ENCODE data around the gene B2M.
A peak's percentile ranks its signal among the peaks of the same experiment; 100 is the strongest.
"Not testable (repeated sequence)": the region's sequence is repeated elsewhere in the genome, so short reads cannot be mapped to it uniquely, and the experiment has no call there.

The B2M gene

DNA sequence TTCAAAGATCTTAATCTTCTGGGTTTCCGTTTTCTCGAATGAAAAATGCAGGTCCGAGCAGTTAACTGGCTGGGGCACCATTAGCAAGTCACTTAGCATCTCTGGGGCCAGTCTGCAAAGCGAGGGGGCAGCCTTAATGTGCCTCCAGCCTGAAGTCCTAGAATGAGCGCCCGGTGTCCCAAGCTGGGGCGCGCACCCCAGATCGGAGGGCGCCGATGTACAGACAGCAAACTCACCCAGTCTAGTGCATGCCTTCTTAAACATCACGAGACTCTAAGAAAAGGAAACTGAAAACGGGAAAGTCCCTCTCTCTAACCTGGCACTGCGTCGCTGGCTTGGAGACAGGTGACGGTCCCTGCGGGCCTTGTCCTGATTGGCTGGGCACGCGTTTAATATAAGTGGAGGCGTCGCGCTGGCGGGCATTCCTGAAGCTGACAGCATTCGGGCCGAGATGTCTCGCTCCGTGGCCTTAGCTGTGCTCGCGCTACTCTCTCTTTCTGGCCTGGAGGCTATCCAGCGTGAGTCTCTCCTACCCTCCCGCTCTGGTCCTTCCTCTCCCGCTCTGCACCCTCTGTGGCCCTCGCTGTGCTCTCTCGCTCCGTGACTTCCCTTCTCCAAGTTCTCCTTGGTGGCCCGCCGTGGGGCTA lies at the start of gene B2M, which contains the start of gene PATL2:
TSS of gene B2M (plus strand) at position 422 of the 647 bp plus-strand sequence. CDS start at position 452, 30 bp downstream.
TSS of gene PATL2 (minus strand) at position 228 of the 647 bp plus-strand sequence. CDS start 34,833 bp downstream, outside the sequence.
- DNase-seq = peak; percentile 98

DNA sequence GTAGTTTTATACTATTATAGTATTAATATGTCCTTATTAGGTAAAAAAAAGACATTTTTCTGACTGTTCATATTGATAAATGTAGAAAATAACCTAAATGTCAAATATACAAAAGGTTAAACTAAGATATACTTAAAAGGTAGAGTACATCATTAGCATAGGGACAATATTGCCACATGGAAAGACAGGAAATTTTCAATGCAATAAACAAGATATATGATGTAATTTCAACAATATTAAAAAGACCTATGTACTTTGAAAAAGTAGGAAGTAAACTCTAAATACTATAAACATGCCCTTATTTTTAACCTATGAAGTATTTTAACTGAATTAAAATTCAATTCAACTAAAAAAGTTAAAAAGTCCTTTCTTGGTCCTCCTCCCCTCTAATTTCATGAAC lies 49.7 kb upstream of the B2M start:
- DNase-seq = no peak

DNA sequence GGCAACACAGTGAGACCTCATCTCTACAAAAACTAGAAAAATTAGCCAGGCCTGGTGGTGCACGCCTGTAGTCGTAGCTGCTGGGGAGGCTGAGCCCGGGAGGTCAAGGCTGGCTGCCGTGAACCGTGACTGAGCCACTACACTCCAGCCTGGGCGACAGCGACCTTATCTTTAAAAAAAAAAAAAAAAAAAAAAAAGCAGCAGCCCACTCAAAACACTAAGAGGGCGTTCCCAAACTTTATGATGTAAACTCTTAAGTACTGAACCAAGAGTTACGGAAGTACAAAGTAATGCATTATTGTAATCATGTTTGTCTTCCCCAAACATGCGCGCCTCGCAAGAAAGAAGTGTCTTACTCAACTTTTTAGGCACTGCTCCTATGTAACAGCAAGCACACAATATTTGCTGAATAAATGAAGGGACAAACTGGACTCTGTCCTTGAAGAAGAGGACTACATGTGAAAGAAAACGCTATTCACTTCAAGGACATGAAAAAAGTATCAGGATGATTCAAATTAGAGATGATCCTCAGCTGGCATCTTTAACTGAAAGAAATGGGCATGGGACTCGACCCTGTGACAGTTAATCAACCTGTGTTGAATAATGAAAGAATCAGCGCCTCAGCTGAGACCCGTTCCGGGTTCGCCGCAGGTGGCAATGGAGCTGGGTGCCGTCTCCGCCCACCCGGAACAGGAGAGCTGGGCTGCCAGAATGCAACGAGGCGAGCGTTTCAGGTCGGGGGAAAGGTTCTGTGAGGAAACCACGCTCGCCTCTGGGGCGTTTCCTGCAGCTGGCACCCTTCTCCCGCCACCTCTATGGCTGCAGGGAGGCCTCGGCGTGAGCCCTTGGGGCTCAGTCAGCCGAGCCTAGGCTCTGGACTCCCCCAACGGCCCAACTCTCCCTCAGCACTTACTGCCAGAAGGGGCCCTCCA lies 48.6 kb upstream of the B2M start:
- peak; percentile 90 for DNase-seq

DNA sequence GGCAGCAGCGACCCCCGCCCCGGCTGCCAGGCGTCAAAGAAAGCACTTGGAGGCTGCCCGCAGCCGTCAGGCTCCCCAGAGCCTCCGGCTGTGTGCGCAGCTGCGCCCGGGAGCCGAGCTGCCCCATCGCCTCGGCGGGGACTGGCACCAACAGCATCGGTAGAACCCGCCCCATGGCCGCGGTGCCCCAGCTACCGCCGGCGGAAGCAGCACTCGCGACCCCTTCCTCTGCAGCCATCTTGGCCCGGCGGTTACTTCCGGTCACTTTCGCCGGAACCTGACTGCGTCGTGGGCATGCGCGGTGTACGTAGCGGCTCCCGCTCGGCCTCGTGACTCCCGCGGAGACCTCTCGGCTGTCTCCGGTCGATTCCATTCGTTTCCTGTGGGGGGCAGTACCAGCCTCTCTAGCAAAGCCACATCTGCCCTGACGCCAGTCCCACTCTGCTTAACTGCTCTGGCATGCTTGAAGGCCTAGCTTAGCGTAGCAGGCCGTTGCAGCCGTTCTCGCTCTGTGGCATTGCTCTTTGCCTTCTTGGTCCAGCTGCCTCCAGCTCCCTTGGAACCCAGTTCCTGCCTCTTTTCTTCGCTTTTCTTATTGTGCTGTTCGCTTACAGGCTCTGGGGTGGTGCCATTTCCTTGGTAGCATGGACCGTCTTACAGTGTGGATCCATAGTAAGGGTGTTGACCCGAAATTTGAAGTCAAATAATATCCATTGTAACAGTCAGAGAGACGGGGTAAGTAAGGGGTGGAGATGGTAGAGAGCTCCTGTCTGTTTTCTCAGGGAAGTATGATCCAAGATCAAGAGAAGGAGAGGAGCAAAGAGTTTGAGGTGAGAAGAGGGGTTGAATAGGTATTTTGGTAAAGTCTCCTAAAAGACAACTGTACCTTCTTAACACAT lies 47.7 kb upstream of the B2M start, which contains the start of gene SPG11:
TSS of gene SPG11 (minus strand) at position 253 of the 899 bp plus-strand sequence. CDS start at position 238, 15 bp downstream.
- DNase-seq = peak; percentile 99

DNA sequence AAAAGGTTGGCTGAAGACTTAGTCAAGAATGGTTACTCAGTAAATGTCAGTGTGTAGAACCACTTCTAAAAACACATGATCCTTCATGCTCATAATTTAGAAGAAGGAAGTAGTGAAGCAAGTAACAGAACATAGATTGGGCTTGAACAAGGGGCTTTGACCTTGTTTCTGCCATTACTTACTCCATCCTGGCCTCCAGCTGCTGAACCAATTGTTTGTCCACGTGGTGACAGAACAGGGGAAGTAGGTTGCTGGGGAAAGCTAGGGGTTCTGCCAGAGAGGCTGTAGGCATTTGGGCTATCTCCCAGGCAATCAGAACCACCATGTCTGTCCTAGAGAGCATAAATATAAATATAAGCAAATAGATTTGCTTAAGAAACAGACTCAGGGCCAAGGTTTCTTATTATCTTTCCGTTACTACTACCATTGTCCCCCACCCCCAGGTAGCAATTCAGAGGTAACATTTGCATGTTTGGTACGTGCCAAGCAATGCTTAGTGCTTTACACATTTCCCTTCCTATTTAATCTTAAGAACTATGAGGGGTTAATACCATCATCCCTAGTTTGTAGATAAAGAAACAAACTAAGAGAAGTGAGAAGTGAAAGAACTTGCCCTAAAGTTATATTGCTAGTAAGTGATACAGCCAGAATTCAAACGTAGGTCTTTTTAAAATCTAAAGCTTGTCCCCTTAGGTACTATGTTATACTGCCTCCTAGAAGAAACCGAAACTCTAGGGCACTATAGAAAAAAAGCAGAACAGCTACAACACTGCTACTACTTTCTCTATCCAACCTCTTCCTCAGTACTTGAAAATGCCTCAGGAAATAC lies 44.9 kb upstream of the B2M start:
- peak; percentile 58 for DNase-seq

DNA sequence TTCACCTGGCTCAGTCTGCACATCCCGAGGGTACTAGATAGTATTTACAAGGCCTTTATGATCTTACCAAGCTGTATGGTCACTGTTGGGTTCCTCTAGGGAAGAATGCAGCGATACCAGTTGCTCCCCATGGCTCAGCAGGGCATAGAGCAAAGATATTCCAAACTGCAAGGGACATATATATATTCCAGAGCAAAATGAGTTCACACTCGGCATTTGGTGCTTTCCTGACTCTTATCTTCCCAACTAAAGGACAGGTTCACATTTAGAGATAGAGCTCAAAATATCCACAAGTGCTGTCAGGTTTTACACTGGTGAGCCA lies 44.3 kb upstream of the B2M start:
- no peak for DNase-seq

DNA sequence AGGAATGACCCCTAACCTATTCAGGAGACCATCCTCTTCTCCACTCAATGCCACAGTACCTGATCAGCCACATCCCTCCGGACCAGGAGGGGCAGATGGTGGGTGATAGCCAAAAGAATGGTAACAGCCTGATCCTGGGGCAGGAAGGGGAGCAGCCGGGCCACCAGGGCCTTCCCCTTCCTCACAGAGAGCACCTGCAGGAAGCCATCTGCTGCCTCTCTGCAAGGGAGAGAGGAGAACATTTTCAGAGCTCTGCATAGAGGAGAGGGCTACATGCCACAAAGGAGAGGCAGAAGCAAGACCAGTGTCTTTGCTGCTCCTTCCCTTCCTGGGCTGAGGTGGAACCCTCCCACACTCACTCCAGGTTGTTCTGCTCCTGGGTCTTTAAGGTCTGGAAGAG lies 42.4 kb upstream of the B2M start:
- DNase-seq = no peak

DNA sequence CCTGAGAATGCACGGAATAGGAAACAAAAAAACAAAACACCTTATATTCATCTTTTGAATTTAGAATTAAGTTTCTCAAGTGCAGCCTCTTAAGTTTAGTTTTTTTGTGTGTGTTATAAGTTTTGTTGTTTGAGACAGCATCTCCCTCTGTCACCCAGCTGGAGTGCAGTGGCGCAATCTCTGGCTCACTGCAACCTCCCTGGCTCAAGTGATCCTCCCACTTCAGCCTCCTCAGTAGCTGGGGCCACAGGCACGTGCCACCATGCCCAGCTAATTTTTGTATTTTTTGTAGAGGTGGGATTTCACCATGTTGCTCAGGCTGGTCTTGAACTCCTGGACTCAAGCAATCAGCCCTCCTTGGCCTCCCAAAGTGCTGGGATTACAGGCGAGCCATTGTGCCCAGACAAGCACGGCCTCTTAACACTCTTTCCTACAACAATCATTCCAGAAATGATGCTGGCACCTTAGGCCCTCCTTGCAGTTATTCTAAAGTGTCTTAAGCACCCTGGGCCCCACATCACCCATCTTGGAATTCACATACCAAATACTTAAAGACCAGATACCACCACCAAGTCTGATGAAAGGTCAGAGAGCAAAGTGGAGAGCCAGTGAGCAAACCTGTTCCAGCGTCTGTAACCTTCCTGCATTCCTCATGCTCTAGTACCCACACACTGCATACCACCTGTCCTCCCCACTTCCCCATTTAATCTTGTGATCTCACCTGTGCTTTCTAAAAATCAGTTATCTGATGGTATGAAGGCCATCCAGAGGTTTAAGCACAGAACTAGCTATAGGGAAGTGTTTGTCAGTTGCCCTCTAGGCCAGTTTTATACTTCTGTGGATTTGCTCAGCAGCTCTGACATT lies 41.0 kb upstream of the B2M start:
- no peak for DNase-seq

DNA sequence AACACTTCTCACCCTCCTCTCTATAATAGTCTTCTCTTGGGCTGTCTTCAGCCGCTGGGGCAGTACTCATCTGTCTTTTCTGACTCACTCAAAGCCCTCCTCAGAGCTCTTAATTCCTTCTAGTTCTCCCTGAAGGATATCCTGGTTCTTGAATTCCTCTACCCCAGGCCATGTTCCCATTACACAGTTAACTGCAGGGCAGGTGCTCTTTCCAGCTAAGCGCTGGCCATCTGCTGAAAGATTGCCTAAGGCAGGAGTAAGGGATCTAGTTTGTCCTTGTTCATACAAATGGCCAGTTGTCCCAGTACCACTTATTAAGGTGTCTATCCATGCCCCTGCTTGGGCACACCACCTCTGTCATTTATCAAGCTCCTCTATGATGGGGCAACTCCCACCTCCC lies 37.7 kb upstream of the B2M start:
- no peak for DNase-seq

DNA sequence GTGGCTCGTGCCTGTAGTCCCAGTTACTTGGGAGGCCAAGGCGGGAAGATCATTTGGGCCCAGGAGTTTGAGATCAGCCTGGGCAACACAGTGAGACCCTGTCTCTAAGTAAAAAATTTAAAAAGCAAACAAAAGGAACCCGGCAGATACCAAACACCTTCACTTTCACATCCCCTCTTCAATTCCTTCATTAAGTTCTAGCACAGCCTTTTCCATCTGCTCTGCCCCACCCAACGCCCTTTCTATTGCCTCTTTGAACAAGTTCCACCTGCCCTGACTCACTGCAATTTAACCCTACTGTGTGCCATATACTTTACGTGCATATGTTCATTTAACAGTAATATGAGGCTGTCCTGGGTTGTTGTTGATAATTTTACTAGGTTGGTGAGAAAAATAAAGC lies 35.4 kb upstream of the B2M start:
- DNase-seq = no peak

DNA sequence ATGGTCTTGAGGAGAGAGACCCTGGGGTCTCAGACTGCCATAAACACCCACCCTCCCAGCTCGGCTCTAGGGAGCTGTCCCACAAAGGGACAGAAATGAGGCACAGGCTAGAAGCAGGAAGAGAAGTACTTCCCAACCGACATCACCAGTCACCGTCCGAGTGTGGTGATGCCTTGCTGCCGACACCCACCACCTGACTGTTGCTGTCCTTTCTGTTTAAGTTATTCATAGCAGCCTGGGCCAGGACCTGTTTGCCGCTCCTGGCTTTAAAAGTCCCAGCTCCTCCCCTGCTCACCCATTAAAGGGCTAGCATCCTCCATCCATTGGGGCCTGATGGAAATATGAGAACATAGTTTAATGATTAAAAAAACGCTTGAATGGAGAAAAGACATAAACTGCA lies 34.6 kb upstream of the B2M start:
- DNase-seq = peak; percentile 60

DNA sequence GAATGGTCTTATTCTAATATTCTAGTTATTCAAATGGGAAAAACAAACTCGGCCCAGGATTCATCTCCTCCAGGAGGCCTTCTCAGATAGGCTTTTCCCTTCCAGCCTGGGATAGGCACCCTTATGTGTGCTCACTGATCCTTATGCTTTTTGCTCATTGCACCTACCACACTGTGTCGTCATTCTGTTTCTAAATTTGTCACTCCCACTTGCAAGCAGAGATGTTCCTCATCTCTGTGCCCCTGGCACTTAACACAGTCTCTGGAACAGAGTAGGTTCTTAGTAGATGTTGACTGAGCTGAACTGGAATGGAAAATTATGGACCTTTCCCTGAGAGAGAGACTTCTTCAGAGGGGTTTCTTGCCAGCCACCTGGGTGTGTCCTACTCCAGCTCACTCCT lies 29.1 kb upstream of the B2M start:
- no peak for DNase-seq

DNA sequence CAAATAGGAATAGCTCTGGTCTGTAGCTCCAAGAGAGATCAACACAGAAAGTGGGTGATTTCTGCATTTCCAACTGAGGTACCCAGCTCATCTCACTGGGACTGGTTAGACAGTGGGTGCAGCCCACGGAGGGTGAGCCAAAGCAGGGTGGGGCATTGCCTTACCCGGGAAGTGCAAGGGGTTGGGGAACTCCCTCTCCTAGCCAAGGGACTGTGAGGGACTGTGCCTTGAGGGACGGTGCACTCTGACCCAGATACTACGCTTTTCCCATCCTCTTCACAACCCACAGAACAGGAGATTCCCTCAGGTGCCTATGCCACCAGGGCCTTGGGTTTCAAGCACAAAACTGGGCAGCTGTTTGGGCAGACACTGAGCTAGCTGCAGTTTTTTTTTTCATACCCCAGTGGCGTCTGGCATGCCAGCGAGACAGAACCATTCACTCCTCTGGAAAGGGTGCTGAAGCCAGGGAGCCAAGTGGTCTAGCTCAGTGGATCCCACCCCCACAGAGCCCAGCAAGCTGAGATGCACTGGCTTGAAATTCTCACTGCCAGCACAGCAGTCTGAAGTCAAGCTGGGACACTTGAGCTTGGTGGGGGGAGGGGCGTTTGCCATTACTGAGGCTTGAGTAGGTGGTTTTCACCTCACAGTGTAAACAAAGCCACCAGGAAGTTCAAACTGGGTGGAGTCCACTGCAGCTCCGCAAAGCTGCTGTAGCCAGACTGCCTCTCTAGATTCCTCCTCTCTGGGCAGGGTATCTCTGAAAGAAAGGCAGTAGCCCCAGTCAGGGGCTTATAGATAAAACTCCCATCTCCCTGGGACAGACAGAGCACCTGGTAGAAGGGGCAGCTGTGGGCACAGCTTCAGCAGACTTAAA lies 28.3 kb upstream of the B2M start:
- DNase-seq = peak; percentile 87

DNA sequence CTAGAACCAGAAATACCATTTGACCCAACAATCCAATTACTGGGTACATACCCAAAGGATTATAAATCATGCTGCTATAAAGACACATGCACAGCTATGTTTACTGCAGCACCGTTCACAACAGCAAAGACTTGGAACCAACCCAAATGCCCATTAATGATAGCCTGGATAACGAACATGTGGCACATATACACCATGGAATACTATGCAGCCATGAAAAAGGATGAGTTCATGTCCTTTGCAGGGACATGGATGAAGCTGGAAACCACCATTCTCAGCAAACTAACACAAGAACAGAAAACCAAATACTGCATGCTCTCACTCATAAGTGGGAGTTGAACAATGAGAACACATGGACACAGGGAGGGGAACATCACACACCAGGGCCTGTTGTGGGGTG lies 22.0 kb upstream of the B2M start:
- DNase-seq = not testable (repeated sequence)

DNA sequence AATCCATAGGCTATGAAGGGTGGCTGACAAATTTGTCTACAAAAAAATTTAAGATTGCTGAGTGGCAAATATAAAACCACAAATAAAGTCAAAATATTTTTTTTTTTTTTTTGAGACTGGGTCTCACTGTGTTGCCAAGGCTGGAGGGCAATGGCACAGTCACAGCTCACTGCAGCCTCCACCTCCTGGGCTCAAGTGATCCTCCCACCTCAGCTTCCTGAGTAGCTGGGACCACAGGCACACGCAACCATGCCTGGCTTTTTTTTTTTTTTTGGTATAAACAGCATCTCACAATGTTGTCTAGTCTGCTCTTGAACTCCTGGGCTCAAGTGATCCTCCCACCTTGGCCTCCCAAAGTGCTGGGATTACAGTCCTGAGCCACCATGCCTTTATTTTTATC lies 21.1 kb upstream of the B2M start:
- DNase-seq = peak; percentile 52

DNA sequence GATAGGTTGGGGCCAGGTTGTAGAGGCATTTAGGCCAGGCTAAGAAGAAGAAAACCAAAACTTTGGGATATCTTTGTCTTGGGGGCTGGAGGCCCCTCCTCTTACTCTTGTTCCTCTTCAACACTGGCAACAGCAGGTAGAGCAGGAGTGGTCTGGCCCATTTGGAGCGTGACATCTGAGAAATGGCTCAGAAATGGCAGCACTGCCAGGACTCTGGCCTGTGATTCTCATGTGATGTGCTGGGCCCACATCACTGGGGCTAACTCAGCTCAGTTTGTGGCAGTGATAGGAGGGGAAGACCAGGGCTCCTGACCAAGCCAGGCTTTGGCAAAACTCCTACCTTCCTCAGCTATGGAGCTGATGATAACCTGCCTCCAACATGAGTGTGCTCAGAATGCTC lies 18.7 kb upstream of the B2M start:
- DNase-seq = no peak

DNA sequence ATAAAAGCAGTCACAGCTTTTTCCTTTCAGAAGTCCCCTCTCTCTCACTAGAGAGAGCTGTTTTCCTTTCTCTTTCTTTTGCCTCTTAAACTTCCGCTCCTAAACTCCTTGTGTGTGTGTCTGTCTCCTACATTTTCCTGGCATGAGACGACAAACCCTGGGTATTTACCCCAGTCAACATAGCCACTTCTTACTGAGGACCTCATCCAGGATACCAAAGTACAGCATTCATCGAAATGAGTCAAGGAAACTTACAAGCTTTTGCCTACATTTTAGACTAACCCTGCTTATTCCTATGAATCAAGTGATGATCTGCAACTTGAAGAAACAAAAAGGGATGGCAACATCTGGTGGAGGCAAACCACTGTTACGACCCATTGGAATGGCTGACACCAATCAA lies 16.9 kb upstream of the B2M start:
- DNase-seq = no peak

DNA sequence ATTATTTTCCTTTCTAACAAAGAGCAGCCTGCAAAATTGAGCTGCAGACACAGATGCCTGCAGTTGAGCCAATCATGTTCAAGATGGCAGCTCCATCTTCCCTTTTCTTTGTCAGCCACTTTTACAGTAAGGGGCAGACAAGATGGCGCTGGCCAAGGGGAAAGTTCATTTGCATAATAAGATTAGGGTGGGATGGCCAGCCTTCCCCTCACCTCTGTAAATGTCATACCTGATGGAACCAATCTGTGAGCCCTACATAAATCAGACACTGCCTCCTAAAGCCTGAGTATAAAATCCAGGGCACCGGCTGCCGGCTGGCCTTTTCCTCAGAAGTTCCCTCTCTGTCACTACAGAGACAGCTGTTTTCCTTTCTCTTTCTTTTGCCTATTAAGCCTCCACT lies 16.0 kb upstream of the B2M start:
- DNase-seq = no peak

DNA sequence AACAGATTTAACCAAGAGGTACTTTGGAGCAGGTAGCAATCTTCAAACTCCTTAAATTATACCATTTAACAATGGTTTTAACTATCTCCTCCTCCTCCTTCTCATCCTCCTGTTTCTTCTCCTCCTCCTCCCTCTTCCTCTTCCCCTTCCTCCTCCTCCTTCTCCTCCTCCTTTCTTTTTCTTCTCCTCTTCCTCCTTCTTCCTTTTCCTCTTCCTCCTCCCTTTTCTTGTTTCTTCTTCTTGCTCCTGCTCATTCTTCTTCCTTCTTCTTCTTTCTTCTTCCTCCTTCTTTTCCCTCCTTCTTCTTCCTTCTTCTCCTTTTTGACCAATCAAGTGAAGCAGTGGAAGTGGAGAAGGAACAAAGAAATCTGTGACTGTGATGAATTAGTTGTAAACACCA lies 14.3 kb upstream of the B2M start:
- DNase-seq = no peak

DNA sequence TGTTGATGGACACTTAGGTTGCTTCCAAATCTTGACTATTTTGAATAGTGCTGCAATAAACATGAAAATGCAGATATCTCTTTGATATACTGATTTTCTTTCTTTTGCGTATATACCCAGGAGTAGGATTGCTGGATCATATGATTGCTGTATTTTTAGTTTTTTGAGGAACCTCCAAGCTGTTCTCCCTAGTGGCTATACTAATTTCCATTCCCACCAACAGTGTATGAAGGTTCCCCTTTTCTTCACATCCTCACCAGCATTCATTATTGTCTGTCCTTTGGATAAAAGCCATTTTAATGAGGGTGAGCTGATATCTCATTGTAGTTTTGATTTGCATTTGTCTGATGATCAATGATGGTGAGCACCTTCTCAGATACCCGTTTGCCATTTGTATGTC lies 12.7 kb upstream of the B2M start:
- no peak for DNase-seq

All from CD4-positive, alpha-beta T cell treated with Interleukin-21 for 1 hour (primary cell).